C4-2B (cell line): ENCODE data around the gene ABCF2.

Experiments used
- ZFX ChIP-seq: fragments of 450-650 bp; IDR thresholded peaks from 2 replicates; pipeline ENCODE4 v1.6.1; 2017
- TF ChIP-seq, protein P1 (sequence below): fragments of 450-650 bp; conservative IDR thresholded peaks from 2 replicates; pipeline ENCODE4 v1.5.1; 2017; ENCODE audit warnings: mild to moderate bottlenecking

DNA sequence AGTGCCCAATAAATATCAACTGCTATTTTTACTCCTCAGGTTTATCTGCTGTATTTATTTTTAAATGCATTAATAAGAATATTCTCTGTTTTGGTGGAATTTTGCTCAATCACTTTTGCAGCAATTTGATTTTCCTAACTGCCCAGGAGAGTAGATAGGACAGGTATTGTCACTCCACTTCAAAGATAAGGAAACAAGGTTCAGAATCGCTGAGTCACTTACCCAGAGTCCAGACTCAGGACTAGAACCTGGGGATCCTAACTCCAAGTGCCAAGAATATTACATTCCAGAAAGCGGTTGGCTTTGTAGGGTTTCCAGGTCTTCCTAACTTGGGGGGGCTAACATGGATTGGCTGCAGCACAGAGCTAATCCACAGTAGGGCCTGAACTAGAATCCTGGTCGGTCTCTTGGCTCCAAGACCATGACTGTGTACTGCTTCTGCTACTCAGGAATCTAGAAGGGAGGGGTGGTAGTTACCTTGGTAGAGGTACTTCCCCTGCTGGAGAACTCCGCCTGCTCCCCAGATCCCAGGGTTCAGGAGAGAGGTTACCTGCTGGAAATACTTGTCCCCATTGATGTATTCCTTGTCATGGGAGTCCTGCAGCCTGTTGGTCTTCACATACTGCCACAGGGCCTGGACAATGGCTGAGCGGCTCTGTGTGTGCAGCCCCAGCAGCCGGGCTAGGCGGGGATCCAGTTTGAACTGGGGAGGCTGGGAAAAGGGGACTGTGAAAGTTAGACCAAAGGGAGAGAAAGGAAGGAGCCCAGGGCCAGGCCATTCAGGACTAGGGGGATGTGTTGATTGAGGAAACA lies 14.1 kb upstream of the ABCF2 start:
- TF ChIP-seq, protein P1, sequence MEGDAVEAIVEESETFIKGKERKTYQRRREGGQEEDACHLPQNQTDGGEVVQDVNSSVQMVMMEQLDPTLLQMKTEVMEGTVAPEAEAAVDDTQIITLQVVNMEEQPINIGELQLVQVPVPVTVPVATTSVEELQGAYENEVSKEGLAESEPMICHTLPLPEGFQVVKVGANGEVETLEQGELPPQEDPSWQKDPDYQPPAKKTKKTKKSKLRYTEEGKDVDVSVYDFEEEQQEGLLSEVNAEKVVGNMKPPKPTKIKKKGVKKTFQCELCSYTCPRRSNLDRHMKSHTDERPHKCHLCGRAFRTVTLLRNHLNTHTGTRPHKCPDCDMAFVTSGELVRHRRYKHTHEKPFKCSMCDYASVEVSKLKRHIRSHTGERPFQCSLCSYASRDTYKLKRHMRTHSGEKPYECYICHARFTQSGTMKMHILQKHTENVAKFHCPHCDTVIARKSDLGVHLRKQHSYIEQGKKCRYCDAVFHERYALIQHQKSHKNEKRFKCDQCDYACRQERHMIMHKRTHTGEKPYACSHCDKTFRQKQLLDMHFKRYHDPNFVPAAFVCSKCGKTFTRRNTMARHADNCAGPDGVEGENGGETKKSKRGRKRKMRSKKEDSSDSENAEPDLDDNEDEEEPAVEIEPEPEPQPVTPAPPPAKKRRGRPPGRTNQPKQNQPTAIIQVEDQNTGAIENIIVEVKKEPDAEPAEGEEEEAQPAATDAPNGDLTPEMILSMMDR: no peak
- no peak; the same call in 1 of the 2 replicates for TF ChIP-seq ZFX
